H1 (cell line): Measurements from ENCODE around the gene PLCZ1. TPM values are rescaled to one million over a fixed set of nuclear protein-coding genes. Genes with fewer than 3 reads are reported as not detected.

Experiments used
- SIN3A ChIP-seq, 2 experiments: IDR thresholded peaks in 1 of 2; conservative IDR thresholded peaks in 1 of 2; 2 replicates each; pipeline ENCODE4 v1.6.1; 2011 to 2012; ENCODE audit warnings: low read length in 2 of 2, improper control_type of control experiment in 1 of 2, low read depth in 1 of 2, mild to moderate bottlenecking in 1 of 2
- TAF7 ChIP-seq: optimal IDR thresholded peaks from 2 replicates; pipeline ENCODE3; 2011; ENCODE audit warnings: low read depth, mild to moderate bottlenecking, inconsistent platforms, low read length, moderate library complexity, borderline replicate concordance
- polyA plus RNA-seq, 7 experiments: library from polyadenylated mRNA; depleted of rRNA in 3 of 7; stranded (reverse) in 5 of 7; unstranded in 2 of 7; fragments of >200 nt in 5 of 7; fragments of 200-250 nt in 2 of 7; gene quantifications; 1 replicate in 5 of 7; 2 replicates in 1 of 7; 4 replicates in 1 of 7; pipeline versions ENCODE4 v1.2.1 to v1.2.3, GENCODE V29; 2011 to 2013; ENCODE audit warnings: missing spikeins in 2 of 7, mixed read lengths in 2 of 7
- total RNA-seq: library from RNA; stranded (reverse); fragmentation: NEBNext Ultra II Directional; extraction: Animal tissue kit (Norgen Biotek cat#: 25700); gene quantifications from 2 replicates; pipeline ENCODE4 v1.2.1, GENCODE V29; 2021
- TF ChIP-seq, protein P1 (sequence below): fragments of 300-600 bp; sonication (generic); IDR thresholded peaks from 2 replicates; pipeline ENCODE4 v1.7.1; 2012; ENCODE audit warnings: low read length, moderate library complexity, mild to moderate bottlenecking, inconsistent platforms; ENCODE audit not compliant: insufficient replicate concordance

Gene PLCZ1
- total and polyA plus RNA-seq, 2 of the 8 experiments (the other 6 are each of a cell fraction or from before 2014, with no cell fraction given), result not detected

GRCh38 chr12:18696971-18697602, 40.7 kb downstream of the PLCZ1 start (continued):
- TF ChIP-seq, protein P1, sequence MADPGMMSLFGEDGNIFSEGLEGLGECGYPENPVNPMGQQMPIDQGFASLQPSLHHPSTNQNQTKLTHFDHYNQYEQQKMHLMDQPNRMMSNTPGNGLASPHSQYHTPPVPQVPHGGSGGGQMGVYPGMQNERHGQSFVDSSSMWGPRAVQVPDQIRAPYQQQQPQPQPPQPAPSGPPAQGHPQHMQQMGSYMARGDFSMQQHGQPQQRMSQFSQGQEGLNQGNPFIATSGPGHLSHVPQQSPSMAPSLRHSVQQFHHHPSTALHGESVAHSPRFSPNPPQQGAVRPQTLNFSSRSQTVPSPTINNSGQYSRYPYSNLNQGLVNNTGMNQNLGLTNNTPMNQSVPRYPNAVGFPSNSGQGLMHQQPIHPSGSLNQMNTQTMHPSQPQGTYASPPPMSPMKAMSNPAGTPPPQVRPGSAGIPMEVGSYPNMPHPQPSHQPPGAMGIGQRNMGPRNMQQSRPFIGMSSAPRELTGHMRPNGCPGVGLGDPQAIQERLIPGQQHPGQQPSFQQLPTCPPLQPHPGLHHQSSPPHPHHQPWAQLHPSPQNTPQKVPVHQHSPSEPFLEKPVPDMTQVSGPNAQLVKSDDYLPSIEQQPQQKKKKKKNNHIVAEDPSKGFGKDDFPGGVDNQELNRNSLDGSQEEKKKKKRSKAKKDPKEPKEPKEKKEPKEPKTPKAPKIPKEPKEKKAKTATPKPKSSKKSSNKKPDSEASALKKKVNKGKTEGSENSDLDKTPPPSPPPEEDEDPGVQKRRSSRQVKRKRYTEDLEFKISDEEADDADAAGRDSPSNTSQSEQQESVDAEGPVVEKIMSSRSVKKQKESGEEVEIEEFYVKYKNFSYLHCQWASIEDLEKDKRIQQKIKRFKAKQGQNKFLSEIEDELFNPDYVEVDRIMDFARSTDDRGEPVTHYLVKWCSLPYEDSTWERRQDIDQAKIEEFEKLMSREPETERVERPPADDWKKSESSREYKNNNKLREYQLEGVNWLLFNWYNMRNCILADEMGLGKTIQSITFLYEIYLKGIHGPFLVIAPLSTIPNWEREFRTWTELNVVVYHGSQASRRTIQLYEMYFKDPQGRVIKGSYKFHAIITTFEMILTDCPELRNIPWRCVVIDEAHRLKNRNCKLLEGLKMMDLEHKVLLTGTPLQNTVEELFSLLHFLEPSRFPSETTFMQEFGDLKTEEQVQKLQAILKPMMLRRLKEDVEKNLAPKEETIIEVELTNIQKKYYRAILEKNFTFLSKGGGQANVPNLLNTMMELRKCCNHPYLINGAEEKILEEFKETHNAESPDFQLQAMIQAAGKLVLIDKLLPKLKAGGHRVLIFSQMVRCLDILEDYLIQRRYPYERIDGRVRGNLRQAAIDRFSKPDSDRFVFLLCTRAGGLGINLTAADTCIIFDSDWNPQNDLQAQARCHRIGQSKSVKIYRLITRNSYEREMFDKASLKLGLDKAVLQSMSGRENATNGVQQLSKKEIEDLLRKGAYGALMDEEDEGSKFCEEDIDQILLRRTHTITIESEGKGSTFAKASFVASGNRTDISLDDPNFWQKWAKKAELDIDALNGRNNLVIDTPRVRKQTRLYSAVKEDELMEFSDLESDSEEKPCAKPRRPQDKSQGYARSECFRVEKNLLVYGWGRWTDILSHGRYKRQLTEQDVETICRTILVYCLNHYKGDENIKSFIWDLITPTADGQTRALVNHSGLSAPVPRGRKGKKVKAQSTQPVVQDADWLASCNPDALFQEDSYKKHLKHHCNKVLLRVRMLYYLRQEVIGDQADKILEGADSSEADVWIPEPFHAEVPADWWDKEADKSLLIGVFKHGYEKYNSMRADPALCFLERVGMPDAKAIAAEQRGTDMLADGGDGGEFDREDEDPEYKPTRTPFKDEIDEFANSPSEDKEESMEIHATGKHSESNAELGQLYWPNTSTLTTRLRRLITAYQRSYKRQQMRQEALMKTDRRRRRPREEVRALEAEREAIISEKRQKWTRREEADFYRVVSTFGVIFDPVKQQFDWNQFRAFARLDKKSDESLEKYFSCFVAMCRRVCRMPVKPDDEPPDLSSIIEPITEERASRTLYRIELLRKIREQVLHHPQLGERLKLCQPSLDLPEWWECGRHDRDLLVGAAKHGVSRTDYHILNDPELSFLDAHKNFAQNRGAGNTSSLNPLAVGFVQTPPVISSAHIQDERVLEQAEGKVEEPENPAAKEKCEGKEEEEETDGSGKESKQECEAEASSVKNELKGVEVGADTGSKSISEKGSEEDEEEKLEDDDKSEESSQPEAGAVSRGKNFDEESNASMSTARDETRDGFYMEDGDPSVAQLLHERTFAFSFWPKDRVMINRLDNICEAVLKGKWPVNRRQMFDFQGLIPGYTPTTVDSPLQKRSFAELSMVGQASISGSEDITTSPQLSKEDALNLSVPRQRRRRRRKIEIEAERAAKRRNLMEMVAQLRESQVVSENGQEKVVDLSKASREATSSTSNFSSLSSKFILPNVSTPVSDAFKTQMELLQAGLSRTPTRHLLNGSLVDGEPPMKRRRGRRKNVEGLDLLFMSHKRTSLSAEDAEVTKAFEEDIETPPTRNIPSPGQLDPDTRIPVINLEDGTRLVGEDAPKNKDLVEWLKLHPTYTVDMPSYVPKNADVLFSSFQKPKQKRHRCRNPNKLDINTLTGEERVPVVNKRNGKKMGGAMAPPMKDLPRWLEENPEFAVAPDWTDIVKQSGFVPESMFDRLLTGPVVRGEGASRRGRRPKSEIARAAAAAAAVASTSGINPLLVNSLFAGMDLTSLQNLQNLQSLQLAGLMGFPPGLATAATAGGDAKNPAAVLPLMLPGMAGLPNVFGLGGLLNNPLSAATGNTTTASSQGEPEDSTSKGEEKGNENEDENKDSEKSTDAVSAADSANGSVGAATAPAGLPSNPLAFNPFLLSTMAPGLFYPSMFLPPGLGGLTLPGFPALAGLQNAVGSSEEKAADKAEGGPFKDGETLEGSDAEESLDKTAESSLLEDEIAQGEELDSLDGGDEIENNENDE, result no peak
- no peak for TF ChIP-seq TAF7
- no peak for TF ChIP-seq SIN3A (conservative IDR thresholded peaks at IDR 0.05 in 1 of 2, IDR thresholded peaks at IDR 0.05 in 1 of 2; ENCODE audit: low read depth in 1 of 2, low read length in 2 of 2)
